KMS-11 (cell line): ENCODE measurements around the gene GRM8.

ENCODE experiments used
- H2AFZ ChIP-seq: fragments of 200-600 bp; sonication (generic); 2 replicates; pipeline ENCODE4 v1.6.1; 2016; ENCODE audit warnings: antibody characterized with exemption, mixed run types, low read depth
- H3K27ac ChIP-seq: fragments of 200-600 bp; sonication (generic); 2 replicates; pipeline ENCODE4 v1.6.1; 2016; ENCODE audit warnings: mild to moderate bottlenecking, mixed run types
- H3K27me3 ChIP-seq: fragments of 200-600 bp; sonication (generic); 2 replicates; pipeline ENCODE4 v1.6.1; 2017; ENCODE audit warnings: mild to moderate bottlenecking, low read depth, mixed run types, moderate library complexity; ENCODE audit not compliant: insufficient read depth
- H3K36me3 ChIP-seq: fragments of 200-600 bp; sonication (generic); 2 replicates; pipeline ENCODE4 v1.6.1; 2017; ENCODE audit warnings: mild to moderate bottlenecking, mixed run types; ENCODE audit not compliant: insufficient read depth
- H3K4me1 ChIP-seq: fragments of 200-600 bp; sonication (generic); 2 replicates; pipeline ENCODE4 v1.6.1; 2016; ENCODE audit warnings: mild to moderate bottlenecking, low read depth, mixed run types; ENCODE audit not compliant: poor library complexity, severe bottlenecking
- H3K4me2 ChIP-seq: fragments of 200-600 bp; sonication (generic); 2 replicates; pipeline ENCODE4 v1.7.0; 2016; ENCODE audit warnings: mild to moderate bottlenecking, mixed run types
- H3K4me3 ChIP-seq: fragments of 200-600 bp; sonication (generic); IDR thresholded peaks from 2 replicates; pipeline ENCODE4 v1.6.1; 2017; ENCODE audit warnings: low read depth, low read length, mixed read lengths; ENCODE audit not compliant: insufficient read depth
- H3K79me2 ChIP-seq: fragments of 200-600 bp; sonication (generic); 2 replicates; pipeline ENCODE4 v1.6.1; 2016; ENCODE audit warnings: low read depth, mixed run types; ENCODE audit not compliant: insufficient read depth
- H3K9ac ChIP-seq: fragments of 200-600 bp; sonication (generic); 2 replicates; pipeline ENCODE4 v1.6.1; 2016; ENCODE audit warnings: mild to moderate bottlenecking, mixed run types
- H4K20me1 ChIP-seq: fragments of 200-600 bp; sonication (generic); 2 replicates; pipeline ENCODE4 v1.6.1; 2016; ENCODE audit warnings: mild to moderate bottlenecking, mixed run types; ENCODE audit not compliant: insufficient read depth
- TF ChIP-seq, protein P1 (sequence below): fragments of 200-600 bp; sonication (generic); conservative IDR thresholded peaks from 2 replicates; pipeline ENCODE4 v1.6.1; 2017; ENCODE audit warnings: low read depth, mild to moderate bottlenecking, antibody characterized with exemption, low read length, moderate library complexity, mixed read lengths

The GRM8 gene

DNA sequence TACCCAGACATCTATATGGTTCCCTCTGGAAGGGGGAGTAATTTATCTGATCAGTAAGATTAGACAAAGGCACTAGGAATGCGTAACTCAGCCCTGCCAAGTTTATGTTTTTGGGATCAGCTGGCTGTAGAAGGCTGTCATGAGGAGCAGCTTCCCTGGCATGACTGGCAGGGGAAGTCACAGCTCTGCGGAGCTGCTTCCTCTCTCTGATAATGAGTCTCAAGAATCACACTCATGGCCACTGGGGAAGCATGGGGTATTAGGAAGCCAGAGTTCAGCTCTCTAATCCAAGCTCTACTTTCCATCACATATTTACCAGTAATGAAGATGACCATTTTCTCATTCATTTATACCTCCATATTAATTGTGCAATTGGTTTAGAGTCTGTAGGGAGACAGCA is 758.9 kb downstream of the GRM8 start:
- no peak overlapping the region for H3K4me3 ChIP-seq
- no peak overlapping the region for H3K9ac ChIP-seq
- TF ChIP-seq, protein P1, sequence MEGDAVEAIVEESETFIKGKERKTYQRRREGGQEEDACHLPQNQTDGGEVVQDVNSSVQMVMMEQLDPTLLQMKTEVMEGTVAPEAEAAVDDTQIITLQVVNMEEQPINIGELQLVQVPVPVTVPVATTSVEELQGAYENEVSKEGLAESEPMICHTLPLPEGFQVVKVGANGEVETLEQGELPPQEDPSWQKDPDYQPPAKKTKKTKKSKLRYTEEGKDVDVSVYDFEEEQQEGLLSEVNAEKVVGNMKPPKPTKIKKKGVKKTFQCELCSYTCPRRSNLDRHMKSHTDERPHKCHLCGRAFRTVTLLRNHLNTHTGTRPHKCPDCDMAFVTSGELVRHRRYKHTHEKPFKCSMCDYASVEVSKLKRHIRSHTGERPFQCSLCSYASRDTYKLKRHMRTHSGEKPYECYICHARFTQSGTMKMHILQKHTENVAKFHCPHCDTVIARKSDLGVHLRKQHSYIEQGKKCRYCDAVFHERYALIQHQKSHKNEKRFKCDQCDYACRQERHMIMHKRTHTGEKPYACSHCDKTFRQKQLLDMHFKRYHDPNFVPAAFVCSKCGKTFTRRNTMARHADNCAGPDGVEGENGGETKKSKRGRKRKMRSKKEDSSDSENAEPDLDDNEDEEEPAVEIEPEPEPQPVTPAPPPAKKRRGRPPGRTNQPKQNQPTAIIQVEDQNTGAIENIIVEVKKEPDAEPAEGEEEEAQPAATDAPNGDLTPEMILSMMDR, result no peak
- no peaks in the 10 kb centered on the region for H4K20me1 ChIP-seq
- H3K4me2 ChIP-seq, result no peak overlapping the region
- H3K36me3 ChIP-seq, result no peaks in the 10 kb centered on the region
- H2AFZ ChIP-seq, result no peak overlapping the region
- H3K27ac ChIP-seq, result no peak overlapping the region
- no peaks in the 10 kb centered on the region for H3K27me3 ChIP-seq
- no peaks in the 10 kb centered on the region for H3K4me1 ChIP-seq
- no peaks in the 10 kb centered on the region for H3K79me2 ChIP-seq

DNA sequence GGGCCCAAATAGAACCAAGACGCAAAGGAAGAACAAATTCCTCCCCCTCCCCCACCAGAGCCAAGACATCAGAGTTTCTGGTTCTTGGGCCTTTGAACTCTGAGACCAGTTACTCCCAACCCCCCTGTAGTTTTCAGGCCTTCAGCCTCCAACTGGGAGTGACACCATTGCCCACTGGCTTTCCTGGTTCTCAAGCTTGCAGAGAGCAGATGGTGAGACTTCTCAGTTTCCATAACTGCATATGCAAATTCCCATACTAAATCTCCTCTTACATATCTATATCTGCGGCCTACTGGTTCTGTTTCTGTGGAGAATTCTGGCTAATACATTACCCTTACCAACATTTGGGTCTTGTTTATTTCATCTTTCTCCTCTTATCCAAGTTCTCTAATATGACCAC is 762.9 kb downstream of the GRM8 start:
- TF ChIP-seq, protein P1, result no peak
- H3K79me2 ChIP-seq, result no peaks in the 10 kb centered on the region
- H3K4me1 ChIP-seq, result no peaks in the 10 kb centered on the region
- H2AFZ ChIP-seq, result no peak overlapping the region
- H3K36me3 ChIP-seq, result no peaks in the 10 kb centered on the region
- no peak overlapping the region for H3K4me3 ChIP-seq
- H4K20me1 ChIP-seq, result no peaks in the 10 kb centered on the region
- H3K4me2 ChIP-seq, result no peak overlapping the region
- no peak overlapping the region for H3K9ac ChIP-seq
- no peak overlapping the region for H3K27ac ChIP-seq
- H3K27me3 ChIP-seq, result no peaks in the 10 kb centered on the region

DNA sequence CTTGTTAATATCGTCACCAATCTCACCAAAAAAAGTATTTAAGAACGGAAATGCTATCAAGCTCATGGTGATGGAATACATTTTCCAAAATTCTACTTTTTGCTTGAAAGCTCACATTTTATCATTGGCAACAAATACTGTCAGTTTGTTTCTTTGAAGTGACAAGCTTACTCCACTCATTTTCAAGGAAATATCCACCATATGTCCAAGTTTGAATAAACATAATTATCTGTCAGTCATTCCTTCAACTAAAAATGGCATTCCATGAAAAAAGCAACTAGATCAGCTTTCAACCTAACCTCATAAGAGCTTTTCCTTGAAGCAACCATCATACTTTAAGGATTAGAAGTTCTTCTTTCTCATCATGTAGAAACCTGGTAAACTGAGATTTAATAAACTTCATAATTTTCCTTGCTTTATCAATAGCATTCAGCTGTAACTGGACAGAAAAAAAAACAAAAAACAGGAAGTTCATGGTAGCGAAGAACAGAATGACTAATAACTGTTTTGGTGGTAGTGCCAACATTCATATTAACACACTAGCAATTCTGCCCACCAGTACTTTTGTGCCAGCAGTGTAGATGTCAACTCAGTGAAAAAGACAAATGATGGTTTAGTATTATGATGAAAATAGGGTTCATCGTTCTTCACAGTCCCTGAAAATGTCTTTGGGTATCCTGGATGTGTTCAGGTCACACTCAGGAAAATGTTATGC is 764.9 kb downstream of the GRM8 start:
- Histone ChIP-seq H3K4me1 (no peaks in the 10 kb centered on the region), H3K36me3 (no peaks in the 10 kb centered on the region), H3K4me3 (no peak overlapping the region), H3K9ac (no peak overlapping the region), H2AFZ (no peak overlapping the region), H3K27me3 (no peaks in the 10 kb centered on the region), H4K20me1 (no peaks in the 10 kb centered on the region), H3K27ac (no peak overlapping the region), H3K4me2 (no peak overlapping the region), H3K79me2 (no peaks in the 10 kb centered on the region)
- TF ChIP-seq, protein P1, result no peak

DNA sequence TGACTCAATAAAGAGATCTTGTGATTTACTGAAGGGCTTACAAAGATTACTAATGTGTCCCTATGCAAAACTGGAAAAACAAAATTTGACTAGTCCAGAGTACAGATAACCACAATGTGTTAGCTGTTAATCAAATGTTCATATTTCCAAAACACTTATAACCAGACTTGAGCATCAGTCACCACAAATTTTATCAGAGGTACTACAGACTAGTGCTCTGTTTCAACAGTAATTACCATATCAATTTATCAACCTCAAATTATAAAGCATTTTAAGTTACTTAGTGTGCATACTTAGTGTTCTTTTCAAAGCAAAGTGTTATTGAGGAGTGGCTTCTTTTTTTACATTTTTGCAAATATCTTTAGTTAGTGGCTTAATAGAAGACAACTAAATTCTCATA is 765.9 kb downstream of the GRM8 start:
- Histone ChIP-seq H4K20me1 (no peaks in the 10 kb centered on the region), H3K79me2 (no peaks in the 10 kb centered on the region), H3K36me3 (no peaks in the 10 kb centered on the region), H3K4me2 (no peak overlapping the region), H2AFZ (no peak overlapping the region), H3K4me3 (no peak overlapping the region), H3K27me3 (no peaks in the 10 kb centered on the region), H3K4me1 (no peaks in the 10 kb centered on the region), H3K27ac (no peak overlapping the region), H3K9ac (no peak overlapping the region)
- TF ChIP-seq, protein P1, result no peak
